A549 treated with CORT108297 at 1 μM for 4 hours (cell line): ENCODE results near the gene MORN1. TPM values are rescaled to one million over a fixed set of nuclear protein-coding genes. Genes with fewer than 3 reads are reported as not detected.

Experiments used
- total RNA-seq: library from RNA; stranded (reverse); fragments of 200-300 nt; extraction: Qiagen RNA extraction; gene quantifications from 5 replicates; pipeline ENCODE4 v1.2.3, GENCODE V29; 2022

MORN1 gene
- 5.7 to 7.3 TPM (median 6.6 TPM) in 5 replicates for total RNA-seq

DNA sequence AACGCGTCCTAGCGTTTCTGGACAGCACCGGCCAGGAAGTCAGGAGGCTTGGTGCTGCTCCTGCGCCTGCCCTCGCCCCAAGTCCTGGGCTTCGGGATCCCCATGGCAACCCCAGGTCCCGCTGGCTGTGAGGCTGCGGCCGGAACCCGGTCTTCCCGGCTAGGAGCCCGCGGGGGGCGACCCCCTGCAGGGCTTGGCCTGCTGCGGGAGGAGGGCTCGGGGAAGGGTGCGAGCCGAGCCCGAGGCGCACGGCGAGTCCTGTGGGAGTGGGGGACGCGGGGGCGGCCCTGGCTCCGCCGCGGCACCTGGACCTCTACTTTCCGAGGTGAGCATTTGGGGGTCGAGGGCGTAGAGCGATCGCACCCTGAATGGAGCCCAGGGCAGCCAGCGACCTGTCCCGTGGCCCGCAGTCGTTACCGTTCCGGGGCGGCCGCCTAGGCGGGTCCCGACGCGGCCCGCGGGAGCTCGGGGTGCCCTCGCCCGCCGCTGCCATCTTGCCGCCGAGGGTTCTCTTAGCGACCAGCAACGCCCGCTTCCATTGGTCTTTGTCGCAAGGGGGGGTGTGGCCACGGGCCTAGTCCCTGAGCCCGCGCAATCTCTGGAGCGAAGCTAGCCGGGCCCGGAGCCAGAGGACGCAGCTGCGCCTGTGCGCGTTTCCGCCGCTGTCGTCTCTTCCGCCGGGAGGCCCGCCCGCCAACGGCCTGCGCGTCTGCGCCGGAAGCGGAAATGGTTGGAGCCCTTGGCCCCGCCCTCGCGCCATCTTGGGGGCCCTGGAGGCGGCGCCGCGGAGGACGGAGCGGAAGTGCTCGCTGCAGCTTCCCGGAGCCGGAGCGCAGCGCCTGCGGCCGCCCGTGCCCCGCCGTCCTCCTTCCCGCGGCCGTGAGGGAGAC lies at the start of gene MORN1, which contains the start of gene RER1:
TSS of gene MORN1 (minus strand) at position 514 of the 890 bp plus-strand sequence. CDS start at position 493, 21 bp downstream.
TSS of gene RER1 (plus strand) at position 801 of the 890 bp plus-strand sequence. CDS start 3,950 bp downstream, outside the sequence.

DNA sequence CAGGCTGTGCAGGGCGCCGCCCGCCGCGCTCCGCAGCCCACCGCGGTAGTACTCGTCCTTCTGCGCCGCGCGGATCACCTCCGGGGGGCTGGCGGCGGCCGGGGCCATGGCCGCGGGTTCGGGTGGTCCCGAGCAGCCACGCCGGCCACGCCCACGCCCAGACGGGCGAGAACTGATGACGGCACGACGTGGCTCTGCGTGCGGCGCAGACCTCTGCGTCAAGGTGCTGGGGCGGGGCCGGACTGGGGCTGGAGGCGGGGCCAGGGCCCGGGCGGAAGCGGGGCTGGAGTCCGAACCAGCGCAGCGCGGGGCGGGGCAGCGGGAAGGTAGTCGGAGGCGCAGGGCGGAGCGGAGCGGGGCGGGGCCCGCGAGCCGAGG lies 21.0 kb upstream of the MORN1 start, which contains the start of gene PEX10:
TSS of gene PEX10 (minus strand) at position 170 of the 378 bp plus-strand sequence. CDS start at position 108, 62 bp downstream.

Other genes with a start within 250 kb of the MORN1 start
- gene FAAP20, start 196.8 kb downstream of the MORN1 start, total RNA-seq = 36.8 to 61.8 TPM (median 60.8 TPM) in 5 replicates
- 19.2 to 25.3 TPM (median 23.3 TPM) in 5 replicates for gene SKI, start 163.2 kb downstream of the MORN1 start, total RNA-seq
- gene RER1, start 287 bp upstream of the MORN1 start, total RNA-seq = 96.2 to 125 TPM (median 119 TPM) in 5 replicates
- 18.3 to 25.1 TPM (median 23.5 TPM) in 5 replicates for gene PEX10, start 21.0 kb upstream of the MORN1 start, total RNA-seq
- 0.16 to 0.33 TPM (median 0.28 TPM) in 5 replicates for gene PLCH2, start 84.7 kb upstream of the MORN1 start, total RNA-seq
- 9.4 to 14.0 TPM (median 12.1 TPM) in 5 replicates for gene PANK4, start 135.0 kb upstream of the MORN1 start, total RNA-seq
- not detected in 5 replicates for gene HES5, start 138.7 kb upstream of the MORN1 start, total RNA-seq
- gene TNFRSF14, start 164.8 kb upstream of the MORN1 start, total RNA-seq = 0.09 to 0.35 TPM (median 0.16 TPM) in 5 replicates
- 17.3 to 26.0 TPM (median 22.0 TPM) in 5 replicates for gene PRXL2B, start 195.2 kb upstream of the MORN1 start, total RNA-seq
- 0.18 TPM in 1 of 5 replicates, not detected in the others for gene MMEL1, start 241.5 kb upstream of the MORN1 start, total RNA-seq